Suprapubic skin (tissue), 3 donors: ENCODE measurements around the gene NDUFAF3.

Experiments
- EP300 ChIP-seq: sonication (generic); formaldehyde crosslinking; IDR thresholded peaks from one replicate; pipeline ENCODE4 v1.6.1; 2017; ENCODE audit warnings: antibody characterized with exemption
- POLR2A ChIP-seq, 2 donors: fragments of 450-650 bp; IDR thresholded peaks; one replicate each; pipeline ENCODE4 v1.6.1; 2017; ENCODE audit warnings: antibody characterized with exemption in 2 of 2, mild to moderate bottlenecking in 2 of 2, moderate library complexity in 2 of 2
- TF ChIP-seq, protein P1 (sequence below), 2 donors: fragments of 200-600 bp in 1 of 2; fragments of 450-650 bp in 1 of 2; sonication (generic) in 1 of 2; IDR thresholded peaks; one replicate each; pipeline ENCODE4 v1.5.1; 2016 to 2019; ENCODE audit warnings: antibody characterized with exemption in 2 of 2, mild to moderate bottlenecking in 1 of 2, moderate library complexity in 1 of 2

DNA sequence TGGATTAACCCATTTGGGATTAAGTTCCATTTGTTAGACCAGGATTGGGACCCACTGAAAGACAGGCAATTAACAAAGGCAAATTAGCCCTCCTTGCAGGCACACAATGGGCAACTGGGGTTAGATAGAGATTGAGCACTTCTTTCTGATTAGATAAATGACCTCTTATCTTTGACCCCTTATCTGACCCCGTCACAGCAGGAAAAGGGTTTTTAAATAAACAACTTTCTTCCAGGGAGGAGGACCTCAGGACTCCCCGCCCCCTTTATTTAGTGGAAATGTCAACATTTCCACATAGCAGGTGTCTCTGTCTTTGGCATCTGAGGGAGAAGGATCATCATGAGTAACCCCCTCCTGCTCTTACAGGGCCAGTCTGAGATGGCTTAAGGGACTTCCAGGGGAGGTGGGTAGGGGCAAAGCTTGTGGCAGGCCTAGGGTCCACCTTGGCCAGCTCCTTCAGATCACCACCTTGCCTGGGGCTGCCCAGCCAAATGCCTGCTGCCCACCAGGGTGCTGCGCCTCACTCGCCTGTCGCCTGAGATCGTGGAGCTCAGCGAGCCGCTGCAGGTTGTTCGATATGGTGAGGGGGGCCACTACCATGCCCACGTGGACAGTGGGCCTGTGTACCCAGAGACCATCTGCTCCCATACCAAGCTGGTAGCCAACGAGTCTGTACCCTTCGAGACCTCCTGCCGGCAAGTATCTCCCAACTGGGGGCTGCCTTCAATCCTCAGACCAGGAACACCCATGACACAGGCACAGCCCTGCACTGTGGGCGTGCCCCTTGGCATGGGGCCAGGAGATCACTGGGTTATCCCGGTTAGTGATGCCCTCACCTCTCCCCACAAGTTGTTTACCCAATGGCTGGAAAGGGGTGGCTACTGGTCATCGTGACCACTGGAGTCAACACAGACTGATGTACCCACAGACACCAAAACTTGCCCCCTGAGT is 17.3 kb upstream of the NDUFAF3 start:
- TF ChIP-seq, protein P1, sequence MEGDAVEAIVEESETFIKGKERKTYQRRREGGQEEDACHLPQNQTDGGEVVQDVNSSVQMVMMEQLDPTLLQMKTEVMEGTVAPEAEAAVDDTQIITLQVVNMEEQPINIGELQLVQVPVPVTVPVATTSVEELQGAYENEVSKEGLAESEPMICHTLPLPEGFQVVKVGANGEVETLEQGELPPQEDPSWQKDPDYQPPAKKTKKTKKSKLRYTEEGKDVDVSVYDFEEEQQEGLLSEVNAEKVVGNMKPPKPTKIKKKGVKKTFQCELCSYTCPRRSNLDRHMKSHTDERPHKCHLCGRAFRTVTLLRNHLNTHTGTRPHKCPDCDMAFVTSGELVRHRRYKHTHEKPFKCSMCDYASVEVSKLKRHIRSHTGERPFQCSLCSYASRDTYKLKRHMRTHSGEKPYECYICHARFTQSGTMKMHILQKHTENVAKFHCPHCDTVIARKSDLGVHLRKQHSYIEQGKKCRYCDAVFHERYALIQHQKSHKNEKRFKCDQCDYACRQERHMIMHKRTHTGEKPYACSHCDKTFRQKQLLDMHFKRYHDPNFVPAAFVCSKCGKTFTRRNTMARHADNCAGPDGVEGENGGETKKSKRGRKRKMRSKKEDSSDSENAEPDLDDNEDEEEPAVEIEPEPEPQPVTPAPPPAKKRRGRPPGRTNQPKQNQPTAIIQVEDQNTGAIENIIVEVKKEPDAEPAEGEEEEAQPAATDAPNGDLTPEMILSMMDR (IDR thresholded peaks at IDR 0.05): no peak
- TF ChIP-seq EP300: no peak
- no peak for TF ChIP-seq POLR2A (IDR thresholded peaks at IDR 0.05)
